Activated T-cell treated with anti-CD3 and anti-CD28 coated beads, Interleukin-2, amount 50 U/mL, for 24 hours (primary cell): ENCODE data around the gene BUD23.

Experiments
- DNase-seq: peaks from one replicate; pipeline ENCODE4 v3.0.0-alpha.2; 2020
- H3K27ac Mint-ChIP-seq: 2 replicates; pipeline ENCODE4 v1.8.0; 2020; ENCODE audit warnings: mild to moderate bottlenecking, mixed read lengths
- H3K27me3 Mint-ChIP-seq: 2 replicates; pipeline ENCODE4 v1.8.0; 2020; ENCODE audit warnings: mixed read lengths
- H3K36me3 Mint-ChIP-seq: 2 replicates; pipeline ENCODE4 v1.8.0; 2020; ENCODE audit warnings: low read depth, mixed read lengths
- H3K4me1 Mint-ChIP-seq: 2 replicates; pipeline ENCODE4 v1.8.0; 2020; ENCODE audit warnings: low read depth, mixed read lengths
- H3K4me3 Mint-ChIP-seq: 2 replicates; pipeline ENCODE4 v1.8.0; 2020; ENCODE audit warnings: mild to moderate bottlenecking, moderate library complexity, mixed read lengths
- H3K9me3 Mint-ChIP-seq: 2 replicates; pipeline ENCODE4 v1.8.0; 2020; ENCODE audit warnings: mixed read lengths

BUD23 gene

DNA sequence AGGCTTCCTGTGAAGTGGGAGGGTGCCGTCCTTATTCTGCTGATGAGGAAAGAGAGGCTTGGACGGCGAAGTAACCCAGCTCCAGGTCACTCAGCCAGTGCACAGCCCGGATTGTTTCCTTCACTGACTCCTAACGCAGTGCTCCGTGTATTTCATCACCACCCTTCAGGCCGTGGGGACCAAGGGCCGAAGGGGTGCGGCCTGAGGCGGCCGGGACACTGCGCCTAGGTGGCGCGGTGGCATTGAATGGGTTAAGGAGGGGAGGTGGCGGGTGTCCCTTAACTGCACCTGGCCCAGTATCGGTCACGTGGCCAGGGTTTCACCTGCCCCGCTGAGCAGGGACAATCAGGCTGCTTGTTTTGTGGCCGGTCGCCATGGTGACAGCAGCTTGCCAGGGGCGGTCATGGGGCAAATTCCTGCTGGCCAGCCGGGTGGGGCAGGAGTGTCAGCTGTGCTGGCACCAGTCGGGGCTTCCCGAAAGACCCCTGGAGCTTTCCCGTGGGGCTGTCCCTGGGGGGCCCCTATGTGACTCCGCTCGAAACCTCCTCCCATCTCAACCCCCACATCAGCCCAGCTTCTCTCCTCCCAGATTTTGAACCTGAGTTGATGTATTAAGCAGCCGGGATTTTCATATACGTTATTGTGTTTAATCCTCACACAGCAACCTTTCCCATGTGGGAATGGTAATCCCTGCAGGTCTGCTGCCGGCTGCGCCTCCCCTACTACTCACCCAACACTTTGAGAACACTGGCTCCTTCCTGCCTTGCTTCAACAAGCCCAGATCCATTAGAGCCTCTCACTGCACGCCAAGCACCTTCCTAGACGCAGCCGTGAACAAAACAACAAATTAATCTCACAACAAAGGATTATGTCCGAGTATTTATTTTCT lies 59.6 kb downstream of the BUD23 start:
- peaks cover 3% of the 10 kb centered on the region for H3K4me1 Mint-ChIP-seq
- H3K27ac Mint-ChIP-seq, result no peak overlapping the region
- H3K27me3 Mint-ChIP-seq, result no peaks in the 10 kb centered on the region
- no peak overlapping the region for H3K4me3 Mint-ChIP-seq
- H3K36me3 Mint-ChIP-seq, result peaks cover 4% of the 10 kb centered on the region
- H3K9me3 Mint-ChIP-seq, result no peaks in the 10 kb centered on the region
- DNase-seq, result no peak

DNA sequence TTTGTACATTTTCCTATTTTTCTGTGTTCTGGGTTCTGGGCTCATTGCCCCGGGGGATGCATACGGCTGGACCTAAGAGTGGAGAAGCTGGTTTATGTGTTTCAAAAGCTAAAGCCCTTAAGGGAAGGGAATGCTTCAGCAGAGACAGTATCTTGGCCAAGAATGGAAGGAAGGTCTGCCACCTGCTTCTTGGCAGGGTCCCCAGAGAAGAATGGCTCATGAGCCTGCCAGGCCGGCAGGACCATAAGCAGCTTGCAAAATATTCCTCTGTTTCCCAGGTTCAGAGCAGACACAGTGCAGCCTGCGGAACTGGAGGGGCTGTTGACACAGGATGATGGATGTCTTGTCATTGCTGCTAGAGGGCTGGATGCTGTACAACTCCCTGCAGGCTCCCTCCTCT lies 63.0 kb downstream of the BUD23 start:
- no peak for DNase-seq
- H3K4me1 Mint-ChIP-seq, result no peaks in the 10 kb centered on the region
- no peak overlapping the region for H3K4me3 Mint-ChIP-seq
- no peak overlapping the region for H3K27ac Mint-ChIP-seq
- no peaks in the 10 kb centered on the region for H3K36me3 Mint-ChIP-seq
- no peaks in the 10 kb centered on the region for H3K9me3 Mint-ChIP-seq
- H3K27me3 Mint-ChIP-seq, result peaks cover 12% of the 10 kb centered on the region
